Measurements from ENCODE around the gene RAD51AP1.

RAD51AP1 gene

GRCh38 chr12:4556735-4557530, 18.2 kb downstream of the RAD51AP1 start:
- no peak overlapping the region for H3K4me3 ChIP-seq (ENCODE audit: low read depth, low read length)
- peaks cover 35% of the 10 kb centered on the region for H3K36me3 ChIP-seq
- TF ChIP-seq CTCF (IDR thresholded peaks at IDR 0.05; ENCODE audit: low read depth, low read length), result no peak
- H3K27me3 ChIP-seq, result no peaks in the 10 kb centered on the region; the same call in 1 of the 2 replicates
- H3K9me3 ChIP-seq, result no peaks in the 10 kb centered on the region
- no peaks in the 10 kb centered on the region for H3K4me1 ChIP-seq
- no peak for DNase-seq

GRCh38 chr12:4557586-4557985, 18.9 kb downstream of the RAD51AP1 start:
- H3K4me3 ChIP-seq (ENCODE audit: low read depth, low read length), result no peak overlapping the region
- H3K36me3 ChIP-seq, result peaks cover 30% of the 10 kb centered on the region
- no peaks in the 10 kb centered on the region for H3K4me1 ChIP-seq
- DNase-seq, result no peak
- TF ChIP-seq CTCF (IDR thresholded peaks at IDR 0.05; ENCODE audit: low read depth, low read length), result no peak
- no peaks in the 10 kb centered on the region for H3K9me3 ChIP-seq
- no peaks in the 10 kb centered on the region; the same call in 1 of the 2 replicates for H3K27me3 ChIP-seq

GRCh38 chr12:4558171-4558570, 19.5 kb downstream of the RAD51AP1 start:
- Histone ChIP-seq H3K4me1 (no peaks in the 10 kb centered on the region), H3K27me3 (no peaks in the 10 kb centered on the region; the same call in 1 of the 2 replicates), H3K9me3 (no peaks in the 10 kb centered on the region), H3K4me3 (ENCODE audit: low read depth, low read length) (no peak overlapping the region), H3K36me3 (peaks cover 24% of the 10 kb centered on the region)
- no peak for TF ChIP-seq CTCF (IDR thresholded peaks at IDR 0.05; ENCODE audit: low read depth, low read length)
- DNase-seq, result no peak

GRCh38 chr12:4562034-4562657, 23.5 kb downstream of the RAD51AP1 start, which contains the start of gene DYRK4:
TSS of gene DYRK4 (plus strand) at chr12:4562208. CDS start at chr12:4562246, 38 bp downstream.
- no peak for TF ChIP-seq CTCF (IDR thresholded peaks at IDR 0.05; ENCODE audit: low read depth, low read length)
- Histone ChIP-seq H3K27me3 (no peaks in the 10 kb centered on the region; the same call in 1 of the 2 replicates), H3K4me3 (ENCODE audit: low read depth, low read length) (peak within 1 kb of the TSS; percentile 51), H3K36me3 (peaks cover 9% of the 10 kb centered on the region; the same call in 1 of the 2 replicates), H3K9me3 (no peaks in the 10 kb centered on the region), H3K4me1 (no peaks in the 10 kb centered on the region)
- peak; percentile 86 for DNase-seq

GRCh38 chr12:4563336-4563735, 24.6 kb downstream of the RAD51AP1 start:
- Histone ChIP-seq H3K9me3 (no peaks in the 10 kb centered on the region), H3K27me3 (no peaks in the 10 kb centered on the region; the same call in 1 of the 2 replicates), H3K4me1 (no peaks in the 10 kb centered on the region), H3K4me3 (ENCODE audit: low read depth, low read length) (no peak overlapping the region), H3K36me3 (peaks cover 9% of the 10 kb centered on the region; the same call in 1 of the 2 replicates)
- DNase-seq, result no peak
- no peak for TF ChIP-seq CTCF (IDR thresholded peaks at IDR 0.05; ENCODE audit: low read depth, low read length)
